Islet precursor cell (in vitro differentiated cells): Measurements from ENCODE around the gene ALKBH2.
A peak's percentile ranks its signal among the peaks of the same experiment; 100 is the strongest.
"Not testable (repeated sequence)": the region's sequence is repeated elsewhere in the genome, so short reads cannot be mapped to it uniquely, and the experiment has no call there.

ENCODE experiments used
- DNase-seq: peaks from one replicate; pipeline ENCODE4 v3.0.0-alpha.2; 2018

ALKBH2 gene

DNA sequence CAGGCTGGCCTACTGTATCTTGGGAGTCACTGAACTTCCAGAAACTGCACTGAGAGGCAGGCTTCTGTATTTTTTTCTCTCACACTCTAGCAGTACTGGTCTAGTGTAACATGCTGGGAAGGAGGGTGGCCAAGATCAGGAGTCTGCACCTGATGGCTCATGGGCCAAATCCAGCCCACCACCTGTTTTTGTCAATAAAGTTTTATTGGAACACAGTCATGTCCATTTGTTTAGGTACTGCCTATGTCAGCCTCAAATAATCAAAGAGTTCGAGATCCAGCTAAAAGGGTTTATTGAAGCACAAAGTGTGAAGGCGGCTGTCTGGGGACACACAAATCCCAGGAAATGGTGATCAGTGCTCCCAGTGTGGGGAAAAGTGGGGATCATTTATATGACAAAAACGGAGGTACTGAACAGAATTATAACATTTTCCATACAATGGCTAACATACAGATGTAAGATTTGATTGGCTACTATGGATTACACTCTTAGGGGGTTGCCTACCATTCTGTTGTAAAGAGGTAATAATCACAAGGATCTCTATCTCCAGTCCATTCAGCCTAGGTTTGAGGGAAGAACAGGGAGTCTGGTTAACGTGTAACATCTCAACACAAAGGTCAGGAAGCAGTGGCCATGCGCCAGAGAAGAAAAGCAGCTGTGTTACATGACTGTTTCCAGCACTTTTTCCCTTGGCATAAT lies 28.0 kb downstream of the ALKBH2 start:
- DNase-seq: no peak

- no peak for DNase-seq
These were observed 29.1 kb downstream of the ALKBH2 start for GRCh38 chr12:109064143-109064542.

- DNase-seq: no peak
These were observed 34.5 kb downstream of the ALKBH2 start for GRCh38 chr12:109058773-109059172.

DNA sequence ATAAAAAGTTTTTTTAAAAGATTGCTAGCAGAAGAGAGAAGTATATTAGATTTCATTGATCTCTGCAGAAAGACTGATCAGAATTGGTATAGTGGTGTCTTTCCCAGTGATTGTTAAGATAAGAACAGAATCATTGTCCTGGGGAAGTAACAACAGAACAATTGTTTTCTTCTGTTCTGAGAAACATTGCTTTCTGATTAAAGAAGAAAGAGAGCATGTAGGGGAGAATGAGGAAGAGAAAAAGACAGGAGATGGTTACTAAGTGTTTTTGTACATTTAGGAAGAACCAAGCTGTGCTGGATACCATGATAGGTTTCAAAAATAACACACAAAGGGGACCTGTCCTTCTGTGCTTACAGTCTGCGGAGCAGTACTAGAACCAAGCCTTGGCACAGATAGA lies 35.9 kb downstream of the ALKBH2 start:
- DNase-seq: no peak

- DNase-seq: no peak
These were observed 36.4 kb downstream of the ALKBH2 start for GRCh38 chr12:109056891-109057290.

DNA sequence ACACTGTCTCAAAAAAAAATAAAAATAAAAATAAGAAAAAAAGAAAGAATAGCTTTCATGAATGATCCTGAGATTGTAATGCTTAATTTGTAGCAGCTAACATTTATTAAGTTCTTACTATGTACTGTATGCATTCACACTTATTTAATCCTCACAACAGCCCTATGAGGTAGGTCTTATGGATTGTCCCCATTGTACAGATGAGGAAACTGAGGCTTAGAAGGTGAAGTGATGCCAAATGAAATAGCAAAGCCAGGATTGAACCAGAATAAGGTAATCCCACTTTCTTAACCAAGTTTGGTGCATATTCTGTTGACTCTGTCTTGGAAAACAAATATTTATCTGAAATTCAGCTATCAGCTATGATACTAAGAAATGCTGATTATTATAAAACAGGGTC lies 38.8 kb downstream of the ALKBH2 start:
- no peak for DNase-seq

- DNase-seq: not testable (repeated sequence)
These were observed 39.2 kb downstream of the ALKBH2 start for GRCh38 chr12:109054124-109054513.

GRCh38 chr12:109053382-109054123 lies 39.7 kb downstream of the ALKBH2 start:
- DNase-seq: no peak

- DNase-seq: peak; percentile 95
These were observed 40.6 kb downstream of the ALKBH2 start, which contains the start of gene USP30 for GRCh38 chr12:109052414-109053323. USP30 (plus strand) TSS chr12:109052576; CDS start chr12:109052679, 103 bp downstream.

GRCh38 chr12:109052097-109052413 lies 41.2 kb downstream of the ALKBH2 start:
- DNase-seq: no peak

GRCh38 chr12:109049794-109050193 lies 43.5 kb downstream of the ALKBH2 start:
- DNase-seq: not testable (repeated sequence)

- not testable (repeated sequence) for DNase-seq
These were observed 44.6 kb downstream of the ALKBH2 start for GRCh38 chr12:109048706-109049105.

GRCh38 chr12:109047081-109047805 lies 46.0 kb downstream of the ALKBH2 start:
- DNase-seq: no peak

DNA sequence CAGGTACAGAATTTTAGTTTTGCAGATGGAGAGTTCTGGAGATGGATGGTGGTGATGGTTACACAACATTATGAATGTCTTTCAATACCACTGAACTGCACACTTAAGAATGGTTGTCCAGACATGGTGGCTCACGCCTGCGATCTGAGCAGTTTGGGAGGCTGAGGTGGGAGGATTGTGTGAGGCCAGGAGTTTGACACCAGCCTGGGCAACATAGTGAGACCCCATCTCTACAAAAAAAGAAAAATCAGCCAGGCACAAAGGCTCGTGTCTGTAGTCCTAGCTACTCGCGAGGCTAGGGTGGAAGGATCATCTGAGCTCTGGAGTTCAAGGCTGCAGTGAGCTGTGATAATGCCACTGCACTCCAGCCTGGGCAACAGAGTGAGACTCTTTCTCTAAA lies 49.0 kb downstream of the ALKBH2 start:
- no peak for DNase-seq
